Kidney epithelial cell (primary cell): Measurements from ENCODE around the gene ESRRA. TPM values are rescaled to one million over a fixed set of nuclear protein-coding genes. Genes with fewer than 3 reads are reported as not detected.
"Not testable (repeated sequence)": the region's sequence is repeated elsewhere in the genome, so short reads cannot be mapped to it uniquely, and the experiment has no call there.

Experiments used
- DNase-seq: peaks from one replicate; pipeline ENCODE4 v3.0.0-alpha.2; 2010; ENCODE audit warnings: low read depth
- H3K27me3 ChIP-seq: 2 replicates; pipeline ENCODE4 v1.6.0; 2011; ENCODE audit warnings: low read length; ENCODE audit not compliant: control insufficient read depth, insufficient read depth
- H3K36me3 ChIP-seq: 2 replicates; pipeline ENCODE4 v1.5.1; 2011; ENCODE audit warnings: low read length; ENCODE audit not compliant: control insufficient read depth, insufficient read depth
- H3K4me3 ChIP-seq: 2 replicates; pipeline ENCODE4 v1.5.1; 2011; ENCODE audit warnings: low read depth, mild to moderate bottlenecking, control low read depth, low read length
- total RNA-seq: library from RNA; depleted of rRNA; stranded (reverse); fragments of >200 nt; gene quantifications from 2 replicates; pipeline ENCODE4 v1.2.3, GENCODE V29; 2015
- TF ChIP-seq, protein P1 (sequence below): IDR thresholded peaks from 2 replicates; pipeline ENCODE4 v1.5.1; 2011; ENCODE audit warnings: mild to moderate bottlenecking, moderate library complexity, low read length, control low read depth, inconsistent platforms; ENCODE audit not compliant: insufficient read depth, poor library complexity, severe bottlenecking

Gene ESRRA
- total RNA-seq, 1 donor from 2014 or later = 54.3 TPM

DNA sequence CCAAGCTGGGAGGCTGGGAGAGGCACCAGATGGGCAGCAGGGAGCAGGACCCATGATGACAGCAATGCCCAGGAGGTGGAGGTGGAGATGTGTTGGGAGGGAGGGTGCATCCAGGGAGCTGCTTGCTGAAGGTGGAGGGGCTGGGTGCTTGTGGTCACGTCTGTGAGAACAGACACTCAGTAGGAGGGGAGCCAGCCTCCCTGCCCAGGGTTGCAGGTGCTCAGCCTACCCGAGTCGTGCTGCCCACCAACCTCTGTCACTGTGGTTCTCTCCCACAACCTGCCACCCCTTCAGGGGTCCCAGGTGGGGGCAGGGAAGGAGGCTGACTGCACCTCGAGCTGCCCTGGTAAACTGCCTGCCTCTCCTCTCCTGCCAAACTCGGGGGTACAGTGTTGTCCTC lies 18.0 kb downstream of the ESRRA start:
- TF ChIP-seq, protein P1, sequence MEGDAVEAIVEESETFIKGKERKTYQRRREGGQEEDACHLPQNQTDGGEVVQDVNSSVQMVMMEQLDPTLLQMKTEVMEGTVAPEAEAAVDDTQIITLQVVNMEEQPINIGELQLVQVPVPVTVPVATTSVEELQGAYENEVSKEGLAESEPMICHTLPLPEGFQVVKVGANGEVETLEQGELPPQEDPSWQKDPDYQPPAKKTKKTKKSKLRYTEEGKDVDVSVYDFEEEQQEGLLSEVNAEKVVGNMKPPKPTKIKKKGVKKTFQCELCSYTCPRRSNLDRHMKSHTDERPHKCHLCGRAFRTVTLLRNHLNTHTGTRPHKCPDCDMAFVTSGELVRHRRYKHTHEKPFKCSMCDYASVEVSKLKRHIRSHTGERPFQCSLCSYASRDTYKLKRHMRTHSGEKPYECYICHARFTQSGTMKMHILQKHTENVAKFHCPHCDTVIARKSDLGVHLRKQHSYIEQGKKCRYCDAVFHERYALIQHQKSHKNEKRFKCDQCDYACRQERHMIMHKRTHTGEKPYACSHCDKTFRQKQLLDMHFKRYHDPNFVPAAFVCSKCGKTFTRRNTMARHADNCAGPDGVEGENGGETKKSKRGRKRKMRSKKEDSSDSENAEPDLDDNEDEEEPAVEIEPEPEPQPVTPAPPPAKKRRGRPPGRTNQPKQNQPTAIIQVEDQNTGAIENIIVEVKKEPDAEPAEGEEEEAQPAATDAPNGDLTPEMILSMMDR = no peak
- DNase-seq = no peak
- peaks cover 3% of the 10 kb centered on the region for H3K36me3 ChIP-seq

DNA sequence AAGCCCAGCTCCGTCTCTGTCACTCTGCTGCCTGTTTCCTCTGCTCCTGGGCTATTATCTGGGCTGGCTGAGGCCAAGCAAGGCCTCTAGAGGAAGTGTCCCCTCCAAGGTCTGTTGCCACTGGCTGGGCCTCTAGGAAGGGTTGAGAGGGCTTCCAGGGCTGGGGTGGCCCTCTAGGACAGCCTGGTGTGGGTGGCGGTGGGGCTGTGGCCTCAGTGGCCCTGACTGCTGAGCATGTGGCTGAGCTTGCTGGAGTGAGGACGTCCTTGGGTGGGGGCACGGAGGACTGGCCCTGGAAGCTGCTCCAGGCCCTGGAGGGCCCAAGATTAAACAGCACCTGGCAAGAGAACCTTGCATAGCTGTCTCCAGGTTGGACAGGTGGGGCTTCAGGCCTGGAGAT lies 18.7 kb downstream of the ESRRA start:
- H3K36me3 ChIP-seq, DNase-seq, H3K4me3 ChIP-seq, H3K27me3 ChIP-seq: not testable (repeated sequence)

More for the DNA sequence above, 18.0 kb downstream of the ESRRA start:
- H3K4me3 ChIP-seq = no peak overlapping the region
- H3K27me3 ChIP-seq = no peaks in the 10 kb centered on the region

DNA sequence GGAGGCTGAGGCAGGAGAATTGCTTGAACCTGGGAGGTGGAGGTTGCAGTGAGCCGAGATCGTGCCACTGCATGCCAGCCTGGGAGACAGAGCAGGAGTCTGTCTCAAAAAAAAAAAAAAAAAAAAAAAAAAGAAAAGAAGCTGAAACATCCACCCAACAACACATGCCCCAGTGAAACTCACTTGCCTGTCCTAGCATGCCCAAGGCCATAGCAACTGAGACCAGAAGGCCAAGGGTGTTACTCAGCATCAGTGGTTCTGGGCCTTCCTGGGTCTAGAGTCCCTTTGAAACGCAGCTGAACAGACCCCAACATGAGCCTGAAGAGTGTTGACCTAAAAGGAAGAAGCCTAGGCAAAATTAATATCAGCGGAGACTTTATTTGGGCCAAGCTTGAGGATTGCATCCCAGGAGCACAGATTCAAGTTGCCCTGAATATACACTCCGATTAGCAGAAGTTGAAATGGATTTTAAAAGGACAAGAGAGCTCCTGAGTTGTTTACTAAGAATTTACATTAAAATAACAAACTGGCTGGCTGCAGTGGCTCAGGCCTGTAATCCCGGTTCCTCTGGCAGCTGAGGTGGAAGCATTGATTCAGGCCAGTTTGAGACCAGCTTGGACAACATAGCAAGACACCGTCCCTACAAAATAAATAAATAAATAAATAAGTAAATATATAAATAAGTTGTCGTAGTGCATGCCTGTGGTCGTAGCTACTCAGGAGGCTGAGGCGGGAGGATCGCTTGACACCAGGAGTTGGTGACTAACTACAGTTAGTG lies 19.6 kb downstream of the ESRRA start:
- peaks cover 3% of the 10 kb centered on the region for H3K36me3 ChIP-seq
- no peak overlapping the region for H3K4me3 ChIP-seq
- TF ChIP-seq, protein P1 = no peak
- no peaks in the 10 kb centered on the region for H3K27me3 ChIP-seq
- no peak for DNase-seq

DNA sequence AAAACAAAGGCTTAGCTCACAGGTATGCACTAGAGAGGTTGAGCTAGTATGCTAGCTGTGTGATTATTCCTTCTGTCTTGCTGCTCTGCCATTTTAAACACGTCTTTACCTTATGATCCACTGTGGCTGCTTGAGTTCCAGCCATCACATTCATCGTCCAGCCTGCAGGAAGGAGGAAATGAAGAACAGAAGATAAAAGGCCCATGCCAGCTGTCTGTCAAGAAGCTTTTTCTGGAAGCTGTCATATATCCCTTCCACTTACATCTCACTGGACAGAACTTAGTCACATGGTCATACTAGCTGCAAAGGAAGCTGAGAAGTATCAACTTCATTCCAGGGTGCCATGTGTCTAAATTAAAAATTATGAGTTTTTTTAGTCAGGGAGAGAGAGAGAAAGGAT lies 22.1 kb downstream of the ESRRA start:
- peaks cover under 1% of the 10 kb centered on the region for H3K36me3 ChIP-seq
- DNase-seq = no peak
- H3K27me3 ChIP-seq = no peaks in the 10 kb centered on the region
- H3K4me3 ChIP-seq = no peak overlapping the region
- TF ChIP-seq, protein P1 = no peak

DNA sequence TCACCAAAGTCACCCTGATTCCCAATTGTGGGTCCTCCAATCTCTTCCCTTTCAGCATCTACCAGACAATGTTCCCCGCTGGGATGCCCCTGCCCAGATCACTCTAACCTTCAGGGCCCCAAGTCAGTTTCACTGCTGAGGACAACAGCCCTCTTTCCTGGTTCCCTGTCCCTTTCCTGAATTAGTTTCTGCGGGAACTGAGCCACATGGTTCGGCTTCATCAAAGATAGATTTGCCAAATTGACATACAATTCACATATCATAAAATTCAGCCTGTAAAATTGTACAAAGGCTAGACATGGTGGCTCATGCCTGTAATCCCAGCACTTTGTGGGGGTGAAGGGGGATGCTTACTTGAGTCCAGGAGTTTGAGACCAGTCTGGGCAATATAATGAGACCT lies 22.7 kb downstream of the ESRRA start:
- H3K4me3 ChIP-seq = no peak overlapping the region
- TF ChIP-seq, protein P1 = no peak
- no peaks in the 10 kb centered on the region for H3K36me3 ChIP-seq
- no peak for DNase-seq
- no peaks in the 10 kb centered on the region for H3K27me3 ChIP-seq

DNA sequence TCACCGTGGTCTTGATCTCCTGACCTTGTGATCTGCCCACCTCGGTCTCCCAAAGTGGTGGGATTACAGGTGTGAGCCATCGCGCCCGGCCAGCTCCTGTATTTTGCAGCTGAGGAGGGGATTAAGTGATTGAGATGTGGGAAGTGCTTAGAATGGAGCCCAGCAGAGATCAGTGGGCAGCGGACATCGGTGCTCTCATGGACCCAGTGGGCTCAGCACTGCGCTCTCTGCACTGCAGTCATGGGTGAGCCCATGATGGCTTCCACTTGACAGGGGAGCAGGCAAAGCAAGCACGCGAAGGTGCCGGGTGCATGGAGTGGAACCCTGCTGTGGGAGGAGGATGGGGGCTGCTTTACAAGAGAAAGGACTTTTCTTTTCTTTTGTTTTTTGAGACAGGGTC lies 25.6 kb downstream of the ESRRA start:
- TF ChIP-seq, protein P1 = no peak
- Histone ChIP-seq H3K4me3 (no peak overlapping the region), H3K27me3 (no peaks in the 10 kb centered on the region), H3K36me3 (no peaks in the 10 kb centered on the region)
- no peak for DNase-seq
